ENCODE data around the gene ZFPL1. TPM values are rescaled to one million over a fixed set of nuclear protein-coding genes. Genes with fewer than 3 reads are reported as not detected.

The ZFPL1 gene
- total and polyA plus RNA-seq, 12 donors: 33.7 to 90.3 (median 42.4) TPM

DNA sequence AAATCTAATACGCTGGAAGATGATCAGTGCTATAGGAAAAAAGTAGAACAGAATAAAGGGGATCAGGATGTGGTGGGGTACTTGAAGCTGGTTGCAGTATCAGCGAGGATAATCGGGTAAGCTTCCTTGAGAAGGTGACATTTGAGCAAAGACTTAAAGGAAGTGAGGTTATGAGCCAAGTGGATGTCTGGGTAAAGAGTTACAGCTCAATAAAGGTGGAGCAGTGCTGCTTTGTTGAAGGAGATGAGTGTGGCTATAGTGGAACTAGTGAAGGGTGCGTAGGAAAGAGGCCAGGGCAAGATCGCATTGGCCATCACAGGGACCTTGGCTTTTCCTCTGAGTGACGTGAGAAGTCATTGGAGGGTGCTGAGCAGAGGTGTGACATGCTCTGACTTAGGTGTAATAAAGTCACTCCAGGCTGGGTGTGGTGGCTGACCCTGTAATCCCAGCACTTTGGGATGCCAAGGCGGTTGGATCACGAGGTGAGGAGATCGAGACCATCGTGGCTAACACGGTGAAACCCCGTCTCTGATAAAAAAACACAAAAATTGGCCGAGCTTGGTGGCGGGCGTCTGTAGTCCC lies 52.6 kb downstream of the ZFPL1 start:
- no peaks in the 10 kb centered on the region for H3K9me3 ChIP-seq (replicated peaks in 1 of 3)
- no peaks in the 10 kb centered on the region for H3K27me3 ChIP-seq
- H3K4me1 ChIP-seq (replicated peaks in 1 of 2): peaks cover 18 to 29% of the 10 kb centered on the region in 2 donors
- WGBS, 4 donors: 86 to 90% (median 88%) methylated on average over 15 of the region's 15 CpGs
- H3K27ac ChIP-seq: no peak overlapping the region
- no peak overlapping the region for H3K4me3 ChIP-seq
- peak in 2 of 7 donors; percentile 22 to 45 for DNase-seq
- TF ChIP-seq, protein P1, sequence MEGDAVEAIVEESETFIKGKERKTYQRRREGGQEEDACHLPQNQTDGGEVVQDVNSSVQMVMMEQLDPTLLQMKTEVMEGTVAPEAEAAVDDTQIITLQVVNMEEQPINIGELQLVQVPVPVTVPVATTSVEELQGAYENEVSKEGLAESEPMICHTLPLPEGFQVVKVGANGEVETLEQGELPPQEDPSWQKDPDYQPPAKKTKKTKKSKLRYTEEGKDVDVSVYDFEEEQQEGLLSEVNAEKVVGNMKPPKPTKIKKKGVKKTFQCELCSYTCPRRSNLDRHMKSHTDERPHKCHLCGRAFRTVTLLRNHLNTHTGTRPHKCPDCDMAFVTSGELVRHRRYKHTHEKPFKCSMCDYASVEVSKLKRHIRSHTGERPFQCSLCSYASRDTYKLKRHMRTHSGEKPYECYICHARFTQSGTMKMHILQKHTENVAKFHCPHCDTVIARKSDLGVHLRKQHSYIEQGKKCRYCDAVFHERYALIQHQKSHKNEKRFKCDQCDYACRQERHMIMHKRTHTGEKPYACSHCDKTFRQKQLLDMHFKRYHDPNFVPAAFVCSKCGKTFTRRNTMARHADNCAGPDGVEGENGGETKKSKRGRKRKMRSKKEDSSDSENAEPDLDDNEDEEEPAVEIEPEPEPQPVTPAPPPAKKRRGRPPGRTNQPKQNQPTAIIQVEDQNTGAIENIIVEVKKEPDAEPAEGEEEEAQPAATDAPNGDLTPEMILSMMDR (IDR thresholded peaks at IDR 0.05): no peak
- no peak for TF ChIP-seq POLR2A (IDR thresholded peaks at IDR 0.05)
- intact Hi-C loops (cut with DNase I): loop anchor here in 1 of 2 donors (5.0 kb wide), 1 partner anchor 46 kb away; the partner anchor contains the start of gene CAPN1
- peaks cover 0 to 15% of the 10 kb centered on the region in 2 donors for H3K36me3 ChIP-seq (replicated peaks in 1 of 2)

Small RNA genes within 50 kb of the gene (microRNA-seq; reads per million reads assigned to microRNA genes)
- 0.45 to 1.5 (median 0.85) reads per million in 3 donors for gene MIR6751

Small RNA genes within 50 kb of the gene (small RNA-seq; reads per million reads assigned to genes)
- 0 reads per million in 2 donors for gene SNX15

Other genes starting within 250 kb of the ZFPL1 start
- gene CDC42BPG, start 239.6 kb upstream of the ZFPL1 start, total RNA-seq: 10 to 100 TPM in 2 of 9 donors, 1 to 10 TPM in 7; 3.1 to 12.9 (median 9.1) TPM
- 1 to 10 TPM; 3.3 to 7.4 (median 4.9) TPM for gene CDC42BPG, start 239.6 kb upstream of the ZFPL1 start, polyA plus RNA-seq
- gene EHD1, start 205.6 kb upstream of the ZFPL1 start, total RNA-seq: 100 to 1,000 TPM in 1 of 9 donors, 10 to 100 TPM in 8; 38.5 to 107 (median 55.8) TPM
- 10 to 100 TPM; 14.3 to 50.4 (median 20.0) TPM for gene EHD1, start 205.6 kb upstream of the ZFPL1 start, polyA plus RNA-seq
- 10 to 100 TPM in 8 of 9 donors, 1 to 10 TPM in 1; 7.6 to 43.5 (median 33.8) TPM for gene ATG2A, start 167.0 kb upstream of the ZFPL1 start, total RNA-seq
- 10 to 100 TPM in 2 of 3 donors, 1 to 10 TPM in 1; 3.6 to 43.3 (median 32.4) TPM for gene ATG2A, start 167.0 kb upstream of the ZFPL1 start, polyA plus RNA-seq
- 10 to 100 TPM in 8 of 9 donors, 1 to 10 TPM in 1; 7.8 to 26.6 (median 20.4) TPM for gene PPP2R5B, start 159.5 kb upstream of the ZFPL1 start, total RNA-seq
- gene PPP2R5B, start 159.5 kb upstream of the ZFPL1 start, polyA plus RNA-seq: 10 to 100 TPM; 10.7 to 51.3 (median 25.6) TPM
- gene GPHA2, start 148.3 kb upstream of the ZFPL1 start, total RNA-seq: not detected
- under 1 TPM in 1 of 3 donors, not detected in 2; 0.67 TPM for gene GPHA2, start 148.3 kb upstream of the ZFPL1 start, polyA plus RNA-seq
- not detected for gene MAJIN, start 112.1 kb upstream of the ZFPL1 start, total RNA-seq
- under 1 TPM in 2 of 3 donors, not detected in 1; 0.24 to 0.29 TPM for gene MAJIN, start 112.1 kb upstream of the ZFPL1 start, polyA plus RNA-seq
- gene BATF2, start 87.3 kb upstream of the ZFPL1 start, total RNA-seq: 10 to 100 TPM in 2 of 9 donors, 1 to 10 TPM in 6, under 1 TPM in 1; 0.67 to 34.5 (median 6.4) TPM
- gene BATF2, start 87.3 kb upstream of the ZFPL1 start, polyA plus RNA-seq: 1 to 10 TPM; 3.3 to 8.5 (median 3.7) TPM
- gene ARL2, start 70.1 kb upstream of the ZFPL1 start, total RNA-seq: 100 to 1,000 TPM in 6 of 9 donors, 10 to 100 TPM in 3; 81.0 to 231 (median 109) TPM
- 100 to 1,000 TPM in 2 of 3 donors, 10 to 100 TPM in 1; 66.5 to 151 (median 128) TPM for gene ARL2, start 70.1 kb upstream of the ZFPL1 start, polyA plus RNA-seq
- 10 to 100 TPM; 21.0 to 35.9 (median 23.4) TPM for gene SNX15, start 56.8 kb upstream of the ZFPL1 start, total RNA-seq
- gene SNX15, start 56.8 kb upstream of the ZFPL1 start, polyA plus RNA-seq: 10 to 100 TPM; 16.4 to 22.0 (median 18.7) TPM
- 10 to 100 TPM in 7 of 9 donors, 1 to 10 TPM in 2; 7.4 to 23.6 (median 15.4) TPM for gene SAC3D1, start 43.0 kb upstream of the ZFPL1 start, total RNA-seq
- 10 to 100 TPM in 1 of 3 donors, 1 to 10 TPM in 2; 4.4 to 10.1 (median 7.5) TPM for gene SAC3D1, start 43.0 kb upstream of the ZFPL1 start, polyA plus RNA-seq
- gene NAALADL1, start 25.7 kb upstream of the ZFPL1 start, total RNA-seq: 10 to 100 TPM in 2 of 9 donors, 1 to 10 TPM in 7; 1.3 to 15.7 (median 4.9) TPM
- gene NAALADL1, start 25.7 kb upstream of the ZFPL1 start, polyA plus RNA-seq: 10 to 100 TPM in 1 of 3 donors, 1 to 10 TPM in 2; 2.5 to 11.0 (median 8.7) TPM
- 1 to 10 TPM in 7 of 9 donors, under 1 TPM in 2; 0.35 to 10.0 (median 1.4) TPM for gene CDCA5, start 182 bp upstream of the ZFPL1 start, total RNA-seq
- gene CDCA5, start 182 bp upstream of the ZFPL1 start, polyA plus RNA-seq: 1 to 10 TPM in 1 of 3 donors, under 1 TPM in 2; 0.40 to 1.6 (median 0.88) TPM
- gene VPS51, start 12.0 kb downstream of the ZFPL1 start, total RNA-seq: 100 to 1,000 TPM in 7 of 9 donors, 10 to 100 TPM in 2; 72.1 to 269 (median 154) TPM
- 100 to 1,000 TPM in 2 of 3 donors, 10 to 100 TPM in 1; 28.0 to 151 (median 140) TPM for gene VPS51, start 12.0 kb downstream of the ZFPL1 start, polyA plus RNA-seq
- gene TM7SF2, start 27.6 kb downstream of the ZFPL1 start, total RNA-seq: 1,000 to 10,000 TPM in 2 of 9 donors, 100 to 1,000 TPM in 7; 278 to 1,807 (median 711) TPM
- gene TM7SF2, start 27.6 kb downstream of the ZFPL1 start, polyA plus RNA-seq: 100 to 1,000 TPM; 259 to 849 (median 589) TPM
- gene ZNHIT2, start 33.5 kb downstream of the ZFPL1 start, total RNA-seq: 10 to 100 TPM in 8 of 9 donors, 1 to 10 TPM in 1; 7.8 to 30.0 (median 20.3) TPM
- 10 to 100 TPM in 2 of 3 donors, under 1 TPM in 1; 0.48 to 39.8 (median 32.1) TPM for gene ZNHIT2, start 33.5 kb downstream of the ZFPL1 start, polyA plus RNA-seq
- gene FAU, start 37.9 kb downstream of the ZFPL1 start, total RNA-seq: 1,000 to 10,000 TPM in 5 of 9 donors, 100 to 1,000 TPM in 4; 361 to 1,303 (median 1,029) TPM
- 1,000 to 10,000 TPM in 2 of 3 donors, 100 to 1,000 TPM in 1; 656 to 2,488 (median 2,066) TPM for gene FAU, start 37.9 kb downstream of the ZFPL1 start, polyA plus RNA-seq
- 100 to 1,000 TPM; 113 to 180 (median 139) TPM for gene MRPL49, start 38.1 kb downstream of the ZFPL1 start, total RNA-seq
- gene MRPL49, start 38.1 kb downstream of the ZFPL1 start, polyA plus RNA-seq: 100 to 1,000 TPM in 1 of 3 donors, 10 to 100 TPM in 2; 32.7 to 122 (median 33.9) TPM
- gene SYVN1, start 50.3 kb downstream of the ZFPL1 start, total RNA-seq: 100 to 1,000 TPM in 1 of 9 donors, 10 to 100 TPM in 7, 1 to 10 TPM in 1; 9.7 to 119 (median 61.4) TPM
- gene SYVN1, start 50.3 kb downstream of the ZFPL1 start, polyA plus RNA-seq: 100 to 1,000 TPM in 1 of 3 donors, 10 to 100 TPM in 2; 46.0 to 124 (median 58.5) TPM
- gene SPDYC, start 86.0 kb downstream of the ZFPL1 start, total RNA-seq: not detected
- under 1 TPM in 1 of 3 donors, not detected in 2; 0.10 TPM for gene SPDYC, start 86.0 kb downstream of the ZFPL1 start, polyA plus RNA-seq
- gene CAPN1, start 97.7 kb downstream of the ZFPL1 start, total RNA-seq: 100 to 1,000 TPM in 7 of 9 donors, 10 to 100 TPM in 2; 20.6 to 333 (median 141) TPM
- gene CAPN1, start 97.7 kb downstream of the ZFPL1 start, polyA plus RNA-seq: 100 to 1,000 TPM in 2 of 3 donors, 10 to 100 TPM in 1; 33.0 to 131 (median 106) TPM
- 10 to 100 TPM in 2 of 9 donors, 1 to 10 TPM in 7; 3.9 to 12.2 (median 7.4) TPM for gene POLA2, start 177.7 kb downstream of the ZFPL1 start, total RNA-seq
- gene POLA2, start 177.7 kb downstream of the ZFPL1 start, polyA plus RNA-seq: 1 to 10 TPM; 4.3 to 8.3 (median 7.9) TPM
- gene CDC42EP2, start 230.6 kb downstream of the ZFPL1 start, total RNA-seq: 10 to 100 TPM in 3 of 9 donors, 1 to 10 TPM in 6; 1.1 to 18.3 (median 4.8) TPM
- gene CDC42EP2, start 230.6 kb downstream of the ZFPL1 start, polyA plus RNA-seq: 10 to 100 TPM in 2 of 3 donors, 1 to 10 TPM in 1; 1.0 to 13.9 (median 10.4) TPM
- 10 to 100 TPM; 28.3 to 73.7 (median 49.1) TPM for gene DPF2, start 249.6 kb downstream of the ZFPL1 start, total RNA-seq
- gene DPF2, start 249.6 kb downstream of the ZFPL1 start, polyA plus RNA-seq: 10 to 100 TPM; 23.2 to 34.7 (median 30.4) TPM

Measured in adrenal gland (tissue), 12 donors.